ENCODE results near the gene PARG.
"Not testable (repeated sequence)": the region's sequence is repeated elsewhere in the genome, so short reads cannot be mapped to it uniquely, and the experiment has no call there.

PARG gene

GRCh38 chr10:49931276-49931675, 10.6 kb downstream of the PARG start:
- H4K20me1 ChIP-seq, H3K4me3 ChIP-seq, H3K9ac ChIP-seq, H3K27ac ChIP-seq, H3K27me3 ChIP-seq, H3K9me3 ChIP-seq, H3K4me2 ChIP-seq, H3K4me1 ChIP-seq: not testable (repeated sequence)
- H3K36me3 ChIP-seq: peaks cover 24% of the 10 kb centered on the region

DNA sequence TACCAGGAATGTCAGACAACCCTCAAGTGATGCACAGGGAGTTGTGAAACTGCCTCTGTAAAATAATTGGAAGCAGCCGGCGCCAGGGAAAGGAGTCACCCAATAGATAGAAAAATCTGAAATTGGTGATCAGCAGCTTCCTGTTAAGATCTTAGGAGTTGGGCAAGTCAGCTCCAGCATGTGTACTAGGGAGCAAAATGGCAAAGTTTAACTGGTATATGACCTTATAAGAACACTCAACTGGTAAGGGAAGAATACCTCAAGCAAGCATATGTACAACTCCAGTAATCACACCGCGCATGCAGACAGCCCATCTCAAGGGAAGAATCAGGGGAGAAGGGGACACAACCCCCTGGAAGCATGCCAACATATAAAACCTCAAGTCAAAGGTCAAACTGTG, 18.3 kb downstream of the PARG start:
- H3K4me3 ChIP-seq, H4K20me1 ChIP-seq, H3K4me1 ChIP-seq, H3K4me2 ChIP-seq, H3K9me3 ChIP-seq, H3K27me3 ChIP-seq, H3K9ac ChIP-seq, H3K27ac ChIP-seq: not testable (repeated sequence)
- H3K36me3 ChIP-seq: peaks cover 27% of the 10 kb centered on the region

DNA sequence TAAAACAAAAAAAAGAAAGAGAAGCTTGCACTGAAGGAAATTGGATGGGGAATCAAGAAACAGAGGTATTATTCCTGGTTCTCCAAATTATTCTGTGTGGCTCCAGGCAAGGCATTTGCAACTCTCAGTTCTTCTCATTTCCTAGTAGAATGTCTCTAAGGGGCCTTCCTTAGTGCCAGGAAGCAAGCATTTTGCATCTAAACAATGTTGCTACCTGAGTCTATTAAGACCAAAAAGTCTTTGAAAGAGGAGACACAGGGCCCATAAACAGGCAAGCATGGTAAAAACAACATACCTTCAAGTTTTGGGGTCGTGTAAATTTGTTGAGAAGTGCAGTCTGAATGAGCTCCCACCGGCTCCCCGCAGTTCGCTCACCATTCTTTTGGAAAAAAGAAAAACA, 19.8 kb downstream of the PARG start:
- not testable (repeated sequence) for H3K4me1 ChIP-seq, H4K20me1 ChIP-seq, H3K27ac ChIP-seq

GRCh38 chr10:49917927-49918326, 23.9 kb downstream of the PARG start:
- H3K9ac ChIP-seq, H3K9me3 ChIP-seq, H3K4me3 ChIP-seq, H4K20me1 ChIP-seq, H3K4me1 ChIP-seq, H3K27ac ChIP-seq, H3K4me2 ChIP-seq, H3K27me3 ChIP-seq: not testable (repeated sequence)
- peaks cover 20% of the 10 kb centered on the region for H3K36me3 ChIP-seq

More for the DNA sequence above, 19.8 kb downstream of the PARG start:
- not testable (repeated sequence) for H3K4me2 ChIP-seq, H3K9me3 ChIP-seq, H3K27me3 ChIP-seq, H3K4me3 ChIP-seq, H3K9ac ChIP-seq
- H3K36me3 ChIP-seq: peaks cover 22% of the 10 kb centered on the region

- H3K9ac ChIP-seq, H3K27me3 ChIP-seq, H3K4me2 ChIP-seq, H3K4me3 ChIP-seq, H3K9me3 ChIP-seq, H3K27ac ChIP-seq, H3K4me1 ChIP-seq, H4K20me1 ChIP-seq: not testable (repeated sequence)
- H3K36me3 ChIP-seq: peaks cover 21% of the 10 kb centered on the region
These were observed 25.4 kb downstream of the PARG start for GRCh38 chr10:49916451-49916850.

DNA sequence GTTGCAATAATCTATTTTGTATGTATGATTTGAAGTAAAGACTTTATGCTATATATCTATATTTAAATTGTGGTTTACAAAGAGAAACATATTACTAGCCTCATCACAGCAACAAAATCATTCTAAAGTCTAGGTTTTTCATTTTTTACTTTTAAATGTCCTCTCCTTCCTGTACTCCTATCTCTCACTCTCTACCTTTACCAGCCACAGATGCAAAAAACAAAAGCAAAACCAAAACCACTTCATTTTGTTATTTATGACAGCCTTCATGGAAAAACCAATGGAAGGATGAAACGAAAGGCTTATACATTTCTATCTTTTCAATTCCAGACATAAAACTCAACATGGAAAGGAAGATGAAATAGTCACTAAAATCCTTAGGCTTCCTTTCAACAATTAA, 31.5 kb downstream of the PARG start:
- H3K9me3 ChIP-seq, H3K9ac ChIP-seq: not testable (repeated sequence)

DNA sequence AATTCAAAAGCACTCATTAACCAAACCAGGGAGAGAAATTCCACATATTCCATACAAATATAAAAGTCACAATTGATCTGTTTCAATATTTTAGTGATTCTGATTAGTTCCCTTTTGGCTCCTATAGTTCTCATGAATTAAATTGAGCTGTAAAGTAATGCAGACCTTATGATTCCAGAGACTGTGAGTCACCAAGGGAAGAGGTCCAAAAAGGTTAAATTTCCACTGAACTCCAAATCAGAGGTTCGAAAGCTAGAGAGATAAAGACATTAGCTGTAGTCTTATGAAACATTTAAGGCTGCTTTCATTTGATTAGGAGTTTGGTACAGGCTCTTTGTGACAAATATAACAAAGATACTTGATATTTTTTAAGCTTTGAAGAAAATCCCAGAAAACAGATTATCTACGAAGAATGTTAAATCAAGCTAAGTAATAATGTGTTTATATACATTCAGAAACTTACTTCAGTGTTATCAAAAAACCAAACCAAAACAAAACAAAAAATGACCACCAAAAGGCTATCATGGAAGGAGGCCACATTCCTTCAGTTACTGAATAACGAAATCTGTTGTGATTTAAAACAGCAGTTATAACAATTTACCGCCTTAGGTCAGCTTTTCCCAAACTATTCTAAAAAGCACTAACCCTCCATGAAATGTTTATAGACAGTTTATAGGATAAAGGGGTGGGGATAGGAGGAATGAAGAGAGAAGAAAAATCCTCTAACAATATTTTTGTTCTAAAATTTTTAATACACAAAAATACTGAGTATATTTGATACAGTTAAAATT, 33.3 kb downstream of the PARG start:
- not testable (repeated sequence) for H4K20me1 ChIP-seq, H3K9ac ChIP-seq, H3K4me2 ChIP-seq, H3K4me1 ChIP-seq, H3K27me3 ChIP-seq, H3K4me3 ChIP-seq, H3K9me3 ChIP-seq, H3K27ac ChIP-seq, H3K36me3 ChIP-seq

More for the DNA sequence above, 31.5 kb downstream of the PARG start:
- H3K27me3 ChIP-seq, H3K27ac ChIP-seq, H3K4me3 ChIP-seq, H4K20me1 ChIP-seq, H3K4me1 ChIP-seq, H3K4me2 ChIP-seq: not testable (repeated sequence)
- peaks cover 11% of the 10 kb centered on the region for H3K36me3 ChIP-seq

DNA sequence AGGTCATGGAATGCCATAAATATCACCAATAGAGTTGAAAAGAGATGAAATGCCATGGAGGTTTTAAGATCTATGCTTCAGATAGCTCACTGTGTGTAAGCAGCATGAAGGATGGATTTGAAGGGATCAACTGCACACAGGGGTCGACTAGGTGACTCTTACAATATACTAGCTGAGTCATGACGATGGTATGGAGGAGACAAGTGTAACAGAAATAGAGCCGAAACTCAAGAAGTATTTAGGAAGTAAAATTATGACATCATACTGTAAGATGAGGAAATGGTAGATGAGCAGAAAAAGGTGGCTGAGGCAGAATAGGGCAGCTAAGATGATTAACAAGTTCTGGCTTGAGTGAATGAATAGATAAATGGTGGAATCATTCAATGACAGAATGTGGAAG, 38.0 kb downstream of the PARG start:
- not testable (repeated sequence) for H3K27me3 ChIP-seq, H3K4me3 ChIP-seq, H3K36me3 ChIP-seq, H3K9me3 ChIP-seq, H3K27ac ChIP-seq, H3K9ac ChIP-seq, H3K4me2 ChIP-seq, H3K4me1 ChIP-seq, H4K20me1 ChIP-seq

GRCh38 chr10:49900406-49900805, 41.4 kb downstream of the PARG start:
- H3K4me3 ChIP-seq, H3K4me2 ChIP-seq, H4K20me1 ChIP-seq, H3K9ac ChIP-seq, H3K27ac ChIP-seq, H3K27me3 ChIP-seq, H3K36me3 ChIP-seq, H3K4me1 ChIP-seq, H3K9me3 ChIP-seq: not testable (repeated sequence)

GRCh38 chr10:49899999-49900398, 41.8 kb downstream of the PARG start:
- peaks cover 10% of the 10 kb centered on the region for H3K9me3 ChIP-seq
- H3K9ac ChIP-seq, H3K4me3 ChIP-seq, H3K4me1 ChIP-seq, H3K4me2 ChIP-seq, H4K20me1 ChIP-seq, H3K36me3 ChIP-seq, H3K27ac ChIP-seq, H3K27me3 ChIP-seq: not testable (repeated sequence)

DNA sequence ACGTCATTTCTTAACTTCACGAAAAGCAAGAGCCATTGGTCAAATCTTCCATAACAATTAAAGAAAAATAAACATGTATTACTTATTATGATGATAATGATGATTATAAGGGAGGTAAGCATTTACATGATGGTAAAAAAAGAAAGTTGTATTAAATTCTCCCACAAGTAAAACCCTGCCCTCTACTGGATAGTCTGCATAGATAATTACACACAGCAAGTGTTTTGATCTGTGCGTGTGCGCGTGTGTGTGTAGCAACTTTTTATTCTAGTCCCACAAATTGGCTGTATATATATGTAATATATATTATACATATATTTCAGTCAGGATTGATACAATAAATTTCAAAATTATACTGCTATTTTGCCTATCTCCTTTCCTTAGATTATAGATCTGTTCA, 51.8 kb downstream of the PARG start:
- H3K4me2 ChIP-seq, H3K9ac ChIP-seq, H3K4me3 ChIP-seq, H3K4me1 ChIP-seq, H3K27me3 ChIP-seq, H3K36me3 ChIP-seq, H4K20me1 ChIP-seq, H3K9me3 ChIP-seq, H3K27ac ChIP-seq: not testable (repeated sequence)

DNA sequence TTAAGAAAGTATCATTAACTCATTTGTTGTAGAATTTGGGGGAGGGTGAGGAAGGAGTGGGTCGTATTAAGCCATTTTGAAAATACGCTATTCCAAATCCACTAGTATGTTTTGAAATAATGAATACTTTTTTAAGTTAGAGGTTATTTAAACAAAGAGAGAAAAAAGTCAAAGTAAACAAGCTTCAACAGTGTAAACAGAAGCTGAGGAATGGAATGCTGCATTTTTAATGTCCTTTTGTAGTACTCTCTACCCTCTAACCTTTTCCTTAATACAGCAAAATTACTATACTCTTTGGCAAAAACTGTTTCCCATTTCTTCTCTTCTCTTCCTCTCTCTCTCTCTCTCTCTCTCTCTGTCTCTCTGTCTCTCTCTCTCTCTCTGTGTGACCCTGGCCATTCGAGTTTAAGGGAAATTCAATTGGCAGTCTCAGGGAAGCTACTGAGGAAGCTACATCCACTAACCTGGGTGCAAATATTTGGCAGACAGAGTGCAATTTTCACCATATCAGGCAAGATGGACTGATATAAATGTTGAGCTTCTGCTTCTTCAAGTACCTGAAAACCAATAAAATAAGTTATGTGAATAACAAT, 57.0 kb downstream of the PARG start:
- not testable (repeated sequence) for H3K9ac ChIP-seq, H3K27me3 ChIP-seq, H3K36me3 ChIP-seq, H3K4me3 ChIP-seq, H4K20me1 ChIP-seq, H3K4me1 ChIP-seq, H3K27ac ChIP-seq, H3K9me3 ChIP-seq, H3K4me2 ChIP-seq

GRCh38 chr10:49883852-49884251, 58.0 kb downstream of the PARG start:
- H3K27me3 ChIP-seq, H4K20me1 ChIP-seq, H3K4me3 ChIP-seq, H3K4me1 ChIP-seq, H3K27ac ChIP-seq, H3K9ac ChIP-seq, H3K9me3 ChIP-seq, H3K36me3 ChIP-seq, H3K4me2 ChIP-seq: not testable (repeated sequence)

DNA sequence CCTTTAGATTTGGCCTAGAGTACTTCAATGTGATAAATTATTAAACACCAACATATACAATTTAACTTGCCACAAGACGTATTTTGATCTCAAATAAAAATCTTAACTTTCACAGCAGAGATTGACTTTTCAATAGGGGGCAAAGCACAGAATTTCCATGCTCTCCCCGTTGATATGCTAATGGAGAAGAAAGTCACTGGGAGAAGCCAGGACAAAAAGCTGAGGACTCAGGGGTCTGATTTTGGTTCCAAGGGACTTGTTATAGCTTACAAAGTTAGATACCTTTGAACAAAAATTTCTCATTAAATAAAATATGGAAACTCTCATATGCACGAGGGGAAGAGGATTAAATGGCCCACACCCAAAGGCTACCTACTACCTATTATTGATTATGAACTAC, 59.5 kb downstream of the PARG start:
- not testable (repeated sequence) for H3K4me2 ChIP-seq

GRCh38 chr10:49872740-49873139, 69.1 kb downstream of the PARG start:
- H3K9ac ChIP-seq, H3K27me3 ChIP-seq, H3K9me3 ChIP-seq, H4K20me1 ChIP-seq, H3K4me2 ChIP-seq, H3K4me3 ChIP-seq, H3K4me1 ChIP-seq, H3K36me3 ChIP-seq, H3K27ac ChIP-seq: not testable (repeated sequence)

More for the DNA sequence above, 59.5 kb downstream of the PARG start:
- H3K4me1 ChIP-seq, H3K36me3 ChIP-seq, H3K4me3 ChIP-seq, H3K9me3 ChIP-seq, H3K9ac ChIP-seq, H3K27me3 ChIP-seq, H3K27ac ChIP-seq, H4K20me1 ChIP-seq: not testable (repeated sequence)
